GM21717 (cell line): ENCODE results near the gene SLC22A13.

Experiments
- ATAC-seq: cut with Tn5 transposase; IDR thresholded peaks from one replicate; pipeline ENCODE4 v1.9.1; 2021; ENCODE audit warnings: mild to moderate bottlenecking, moderate library complexity; ENCODE audit not compliant: unreplicated experiment

SLC22A13 gene

GRCh38 chr3:38325256-38325655 lies 59.6 kb downstream of the SLC22A13 start:
- ATAC-seq: no peak

GRCh38 chr3:38327335-38328009 lies 61.9 kb downstream of the SLC22A13 start:
- no peak for ATAC-seq
